HCT116 (cell line): ENCODE data around the gene NCR3LG1. TPM values are rescaled to one million over a fixed set of nuclear protein-coding genes. Genes with fewer than 3 reads are reported as not detected.

Experiments
- ATAC-seq: fragments of 200-7000 bp; cut with Tn5 transposase; 2 replicates; pipeline ENCODE4 v1.9.1; 2020; ENCODE audit warnings: mild to moderate bottlenecking, moderate library complexity
- BruUV-seq: library from RNA; stranded (reverse); fragments of 400-500 nt; replicated peaks from 2 replicates; lab custom pipeline; 2021; lab: Mats Ljungman, UMichigan
- CTCF ChIA-PET: fragments of 300-600 bp; sonication (Branson Sonifier 250); formaldehyde crosslinking; loops from one replicate; lab custom pipeline; 2021; ENCODE audit warnings: antibody characterized with exemption; lab: Charles Lee
- POLR2A ChIA-PET: fragments of 300-600, 350-600 bp; sonication (Branson Sonifier 250); formaldehyde crosslinking; loops from one replicate; lab custom pipeline; 2021; ENCODE audit warnings: antibody characterized with exemption; lab: Charles Lee
- RAD21 ChIA-PET, 2 experiments: fragments of 300-600 bp; sonication (Branson Sonifier 250); formaldehyde crosslinking; loops; one replicate each; lab custom pipeline; 2023; ENCODE audit warnings: low total read pairs in 2 of 2; ENCODE audit not compliant: uncharacterized antibody in 2 of 2, unreplicated experiment in 2 of 2, low non-redundant PET in 1 of 2; lab: Charles Lee
- DNase-seq: peaks from one replicate; pipeline ENCODE4 v3.0.0-alpha.2; 2010; ENCODE audit warnings: low read depth, low spot score
- H2AFZ ChIP-seq: fragments of 200-600 bp; shearing (Covaris generic), sonication (generic); 2 replicates; pipeline ENCODE4 v1.6.1; 2017; ENCODE audit warnings: low read depth, mixed run types, mixed read lengths, antibody characterized with exemption, low read length; ENCODE audit not compliant: poor library complexity, severe bottlenecking
- H3K27ac ChIP-seq: 2 replicates; pipeline ENCODE4 v1.5.1; 2012; ENCODE audit warnings: low read depth, low read length
- H3K27me3 ChIP-seq: fragments of 200-600 bp; sonication (generic); 2 replicates; pipeline ENCODE4 v1.6.1; 2016; ENCODE audit warnings: mixed run types, low read length, mixed read lengths; ENCODE audit not compliant: insufficient read depth
- H3K36me3 ChIP-seq, 2 experiments: fragments of 200-500 bp in 1 of 2; fragments of 200-600 bp in 1 of 2; sonication (Bioruptor generic) in 1 of 2; sonication (generic) in 1 of 2; 2 replicates each; pipeline versions ENCODE4 v1.5.1 to v1.6.1; 2014 to 2016; ENCODE audit warnings: low read length in 2 of 2, inconsistent platforms in 1 of 2, mixed read lengths in 1 of 2, mixed run types in 1 of 2; ENCODE audit not compliant: insufficient read depth in 2 of 2, control insufficient read depth in 1 of 2
- H3K4me1 ChIP-seq, 2 experiments: fragments of 200-600 bp in 1 of 2; sonication (generic) in 1 of 2; 2 replicates each; pipeline versions ENCODE4 v1.5.1 to v1.6.1; 2012 to 2017; ENCODE audit warnings: low read length in 2 of 2, inconsistent platforms in 1 of 2, mild to moderate bottlenecking in 1 of 2, mixed read lengths in 1 of 2, mixed run types in 1 of 2, moderate library complexity in 1 of 2; ENCODE audit not compliant: insufficient read depth in 2 of 2, control insufficient read depth in 1 of 2
- H3K4me2 ChIP-seq: fragments of 200-600 bp; sonication (generic); 2 replicates; pipeline ENCODE4 v1.6.1; 2017; ENCODE audit warnings: mixed run types, low read length, mixed read lengths
- H3K4me3 ChIP-seq, 2 experiments: fragments of 200-600 bp in 1 of 2; sonication (generic) in 1 of 2; replicated peaks in 1 of 2; 2 replicates each; pipeline ENCODE4 v1.5.1; 2011 to 2016; ENCODE audit warnings: low read length in 2 of 2, control low read depth in 1 of 2, low read depth in 1 of 2, mild to moderate bottlenecking in 1 of 2, mixed read lengths in 1 of 2, mixed run types in 1 of 2
- H3K79me2 ChIP-seq: fragments of 200-600 bp; sonication (generic); 2 replicates; pipeline ENCODE4 v1.6.1; 2017; ENCODE audit warnings: mild to moderate bottlenecking, mixed run types, low read length, moderate library complexity, mixed read lengths; ENCODE audit not compliant: insufficient read depth
- H3K9ac ChIP-seq: fragments of 200-600 bp; sonication (generic); 2 replicates; pipeline ENCODE4 v1.6.1; 2016; ENCODE audit warnings: low read length, mixed read lengths
- H3K9me2 ChIP-seq: fragments of 200-600 bp; sonication (generic), shearing (Covaris generic); 2 replicates; pipeline ENCODE4 v1.6.1; 2017; ENCODE audit warnings: mixed run types, mild to moderate bottlenecking, moderate library complexity; ENCODE audit not compliant: insufficient read depth
- H3K9me3 ChIP-seq, 2 experiments: fragments of 200-500 bp in 1 of 2; fragments of 200-600 bp in 1 of 2; sonication (Bioruptor generic) in 1 of 2; sonication (generic) in 1 of 2; 2 replicates each; pipeline ENCODE4 v1.6.1; 2014 to 2017; ENCODE audit warnings: low read length in 2 of 2, mixed read lengths in 2 of 2, inconsistent platforms in 1 of 2, low read depth in 1 of 2, mild to moderate bottlenecking in 1 of 2, mixed run types in 1 of 2, moderate library complexity in 1 of 2; ENCODE audit not compliant: control insufficient read depth in 1 of 2, insufficient read depth in 1 of 2
- H4K20me1 ChIP-seq: fragments of 200-600 bp; sonication (generic), shearing (Covaris generic); 2 replicates; pipeline ENCODE4 v1.6.1; 2017; ENCODE audit warnings: mixed run types, mild to moderate bottlenecking, moderate library complexity; ENCODE audit not compliant: insufficient read depth
- CTCF ChIP-seq, 3 experiments: fragments of 200-600 bp in 1 of 3; sonication (generic) in 1 of 3; IDR thresholded peaks in 2 of 3; conservative IDR thresholded peaks in 1 of 3; 2 replicates each; pipeline ENCODE4 v1.5.1; 2012 to 2017; ENCODE audit warnings: low read depth in 2 of 3, low read length in 2 of 3, antibody characterized with exemption in 1 of 3, borderline replicate concordance in 1 of 3, control low read depth in 1 of 3, mild to moderate bottlenecking in 1 of 3, mixed read lengths in 1 of 3, mixed run types in 1 of 3, moderate library complexity in 1 of 3; ENCODE audit not compliant: insufficient read depth in 1 of 3
- ELF1 ChIP-seq: IDR thresholded peaks from 2 replicates; pipeline ENCODE4 v1.6.1; 2012; ENCODE audit warnings: low read depth, borderline replicate concordance
- EZH2 ChIP-seq: fragments of 200-600 bp; sonication (generic); IDR thresholded peaks from 2 replicates; pipeline ENCODE4 v1.6.1; 2017; ENCODE audit warnings: antibody characterized with exemption, mixed run types
- MAX ChIP-seq: IDR thresholded peaks from 2 replicates; pipeline ENCODE4 v1.6.1; 2012
- POLR2A ChIP-seq: IDR thresholded peaks from 2 replicates; pipeline ENCODE4 v1.7.0; 2011; ENCODE audit warnings: borderline replicate concordance; ENCODE audit not compliant: insufficient read depth, insufficient read length; ENCODE audit errors: extremely low read depth
- POLR2AphosphoS5 ChIP-seq: IDR thresholded peaks from 2 replicates; pipeline ENCODE4 v1.6.1; 2011; ENCODE audit warnings: mild to moderate bottlenecking, low read depth, low read length, moderate library complexity
- RAD21 ChIP-seq: IDR thresholded peaks from 2 replicates; pipeline ENCODE4 v1.6.1; 2012; ENCODE audit warnings: low read depth, mild to moderate bottlenecking
- SRF ChIP-seq: IDR thresholded peaks from 2 replicates; pipeline ENCODE4 v1.6.1; 2012; ENCODE audit warnings: low read depth
- YY1 ChIP-seq: IDR thresholded peaks from 2 replicates; pipeline ENCODE4 v1.6.1; 2011; ENCODE audit warnings: low read length, low read depth, moderate library complexity, mild to moderate bottlenecking; ENCODE audit not compliant: insufficient replicate concordance; ENCODE audit errors: extremely low read depth
- intact Hi-C: fragments of 100-400 bp; cut with micrococcal nuclease; formaldehyde crosslinking; loops from 2 replicates; pipeline ENCODE4 v1.10.0; 2022
- total RNA-seq: library from RNA; stranded (reverse); gene quantifications from one replicate; pipeline ENCODE4 v1.2.1, GENCODE V29; 2021; ENCODE audit not compliant: unreplicated experiment

The NCR3LG1 gene
- total RNA-seq, 1 experiment from 2014 or later: 1.5 TPM

GRCh38 chr11:17353821-17354600 lies 2.4 kb downstream of the NCR3LG1 start:
- RAD21 ChIA-PET: interaction anchor here (0.7 to 1.1 kb wide), 3 partner anchors 29 to 1562 kb away, joined by 3 read pairs; no protein-coding TSS in a partner anchor
- no peaks in the 10 kb centered on the region for H4K20me1 ChIP-seq
- H2AFZ ChIP-seq: peak overlapping the region; percentile 81
- H3K27me3 ChIP-seq: no peaks in the 10 kb centered on the region
- H3K79me2 ChIP-seq: no peaks in the 10 kb centered on the region
- H3K4me3 ChIP-seq: peak overlapping the region; percentile 60 to 71
- POLR2A ChIA-PET: interaction anchor here (0.7 to 0.8 kb wide), 2 partner anchors 78 to 143 kb away, joined by 3 read pairs; no protein-coding TSS in a partner anchor
- no peaks in the 10 kb centered on the region for H3K9me2 ChIP-seq
- H3K27ac ChIP-seq: peak overlapping the region; percentile 30; the same call in 1 of the 2 replicates
- H3K36me3 ChIP-seq: no peaks in the 10 kb centered on the region
- DNase-seq (no peak), ATAC-seq (peak; percentile 35)
- peak; percentile 2 for TF ChIP-seq POLR2A
- TF ChIP-seq POLR2AphosphoS5: no peak; the same call in 1 of the 2 replicates
- H3K9me3 ChIP-seq: no peaks in the 10 kb centered on the region
- H3K4me2 ChIP-seq: peak overlapping the region; percentile 92
- intact Hi-C loops: loop anchor here (10.0 kb wide), 1 partner anchor 119 kb away; no protein-coding TSS in a partner anchor
- CTCF ChIA-PET: interaction anchor here (0.7 to 2.8 kb wide), 12 partner anchors 9 to 205 kb away, joined by 3 to 15 read pairs (median 3); partner anchors contain the start of gene KCNJ11
- peaks cover 6 to 23% of the 10 kb centered on the region in 2 experiments; a peak in 3 of 4 replicates for H3K4me1 ChIP-seq
- BruUV-seq: TSS peak; percentile 82
- peak overlapping the region; percentile 55 for H3K9ac ChIP-seq

- no peaks in the 10 kb centered on the region for H3K9me3 ChIP-seq
- peak overlapping the region; percentile 55; the same call in 1 of the 2 replicates for H3K9ac ChIP-seq
- H2AFZ ChIP-seq: peak overlapping the region; percentile 81
- no peaks in the 10 kb centered on the region for H3K36me3 ChIP-seq
- BruUV-seq: no TSS peak
- DNase-seq (peak; percentile 75), ATAC-seq (peak; percentile 55)
- TF ChIP-seq RAD21: peak; percentile 55
- no peak for TF ChIP-seq MAX
- TF ChIP-seq EZH2: no peak
- TF ChIP-seq ELF1: no peak
- TF ChIP-seq CTCF (IDR thresholded peaks at IDR 0.05 in 2 of 3, conservative IDR thresholded peaks at IDR 0.05 in 1 of 3; ENCODE audit: borderline replicate concordance in 1 of 3, insufficient read depth in 1 of 3, low read depth in 2 of 3, low read length in 2 of 3): peak; percentile 64 to 73 (median 71); a peak in 5 of 6 replicates
- TF ChIP-seq SRF: no peak
- TF ChIP-seq YY1: no peak
- ChIA-PET POLR2A (no interaction called here), RAD21 (interaction anchor here (0.7 kb wide), 2 partner anchors 52 to 1562 kb away, joined by 3 read pairs; no protein-coding TSS in a partner anchor), CTCF (interaction anchor here (0.7 to 2.8 kb wide), 10 partner anchors 10 to 205 kb away, joined by 3 to 15 read pairs (median 3); no protein-coding TSS in a partner anchor)
- H4K20me1 ChIP-seq: no peaks in the 10 kb centered on the region
- H3K4me3 ChIP-seq: peak overlapping the region; percentile 60 to 71
- H3K4me2 ChIP-seq: peak overlapping the region; percentile 92
- H3K4me1 ChIP-seq: peaks cover 6 to 23% of the 10 kb centered on the region in 2 experiments; a peak in 3 of 4 replicates
- H3K79me2 ChIP-seq: no peaks in the 10 kb centered on the region
- H3K27me3 ChIP-seq: no peaks in the 10 kb centered on the region
- no peaks in the 10 kb centered on the region for H3K9me2 ChIP-seq
- intact Hi-C loops: loop anchor here (10.0 kb wide), 1 partner anchor 120 kb away; no protein-coding TSS in a partner anchor
- no peak overlapping the region for H3K27ac ChIP-seq
These were observed 3.0 kb downstream of the NCR3LG1 start for GRCh38 chr11:17354601-17354991.
